Transverse colon (tissue), 4 donors: ENCODE results near the gene STXBP2. TPM values are rescaled to one million over a fixed set of nuclear protein-coding genes. Genes with fewer than 3 reads are reported as not detected.

ENCODE experiments used
- DNase-seq: peaks from one replicate; pipeline ENCODE4 v3.0.0-alpha.2; 2019
- H3K27ac ChIP-seq, 4 donors: fragments of 200-600 bp; sonication (generic); 2 replicates each; pipeline ENCODE4 v1.5.1; 2016 to 2018; ENCODE audit warnings: inconsistent platforms in 4 of 4
- H3K27me3 ChIP-seq: fragments of 200-600 bp; sonication (generic); 2 replicates; pipeline ENCODE4 v1.5.1; 2017; ENCODE audit warnings: inconsistent platforms
- H3K36me3 ChIP-seq, 4 donors: fragments of 200-600 bp; sonication (generic); 2 replicates each; pipeline ENCODE4 v1.5.1; 2017 to 2019; ENCODE audit warnings: inconsistent platforms in 4 of 4
- H3K4me1 ChIP-seq, 4 donors: fragments of 200-600 bp; sonication (generic); 2 replicates each; pipeline ENCODE4 v1.5.1; 2017 to 2020; ENCODE audit warnings: inconsistent platforms in 4 of 4
- H3K4me3 ChIP-seq, 4 donors: fragments of 200-600 bp; sonication (generic); 1 replicate in 1 of 4; 2 replicates in 3 of 4; pipeline versions ENCODE4 v1.5.1 to v1.6.1; 2017 to 2019; ENCODE audit warnings: inconsistent platforms in 4 of 4
- H3K9me3 ChIP-seq, 2 donors: fragments of 200-600 bp; sonication (generic); 2 replicates each; pipeline ENCODE4 v1.5.1; 2017 to 2019; ENCODE audit warnings: inconsistent platforms in 2 of 2
- EP300 ChIP-seq: sonication (generic); formaldehyde crosslinking; IDR thresholded peaks from one replicate; pipeline ENCODE4 v1.6.1; 2017; ENCODE audit warnings: antibody characterized with exemption, low read depth
- POLR2A ChIP-seq: fragments of 450-650 bp; IDR thresholded peaks from one replicate; pipeline ENCODE4 v1.6.1; 2016; ENCODE audit warnings: antibody characterized with exemption, mild to moderate bottlenecking, moderate library complexity
- POLR2AphosphoS5 ChIP-seq, 3 donors: sonication (generic); formaldehyde crosslinking; IDR thresholded peaks; one replicate each; pipeline ENCODE4 v1.6.1; 2016; ENCODE audit warnings: antibody characterized with exemption in 3 of 3
- WGBS, 2 donors: methylation state at CpG; one replicate each; pipeline ENCODE4 v1.1.5; 2018; ENCODE audit warnings: low coverage in 1 of 2; 5-methylcytosine and 5-hydroxymethylcytosine counted together
- in situ Hi-C, 4 donors: fragments of 200-750 bp; cut with MboI; loops; one replicate each; pipeline versions ENCODE4 v1.15.0 to v1.15.1; 2017; ENCODE audit warnings: low sequenced_read_pairs in 3 of 4, low pct_ligation_motif_present in 1 of 4, low pct_unique_long_range_greater_than_20kb in 1 of 4
- intact Hi-C: fragments of 100-400 bp; cut with DNase I; formaldehyde crosslinking; loops from one replicate; pipeline ENCODE4 v1.15.1; 2023; ENCODE audit warnings: low total_unique reads
- total RNA-seq, 4 donors: library from RNA; depleted of rRNA; stranded (reverse); fragments of >200 nt; gene quantifications; one replicate each; pipeline ENCODE4 v1.1.0, GENCODE V29; 2016
- TF ChIP-seq, protein P1 (sequence below), 5 experiments: fragments of 200-600 bp in 3 of 5; fragments of 450-650 bp in 2 of 5; sonication (generic) in 3 of 5; IDR thresholded peaks; 1 replicate in 2 of 5; 2 replicates in 3 of 5; pipeline ENCODE4 v1.5.1; 2016 to 2017; ENCODE audit warnings: antibody characterized with exemption in 5 of 5, inconsistent platforms in 3 of 5, mild to moderate bottlenecking in 2 of 5, moderate library complexity in 1 of 5

Gene STXBP2
- total RNA-seq, 4 donors from 2014 or later, result 132 to 303 (median 205) TPM

DNA sequence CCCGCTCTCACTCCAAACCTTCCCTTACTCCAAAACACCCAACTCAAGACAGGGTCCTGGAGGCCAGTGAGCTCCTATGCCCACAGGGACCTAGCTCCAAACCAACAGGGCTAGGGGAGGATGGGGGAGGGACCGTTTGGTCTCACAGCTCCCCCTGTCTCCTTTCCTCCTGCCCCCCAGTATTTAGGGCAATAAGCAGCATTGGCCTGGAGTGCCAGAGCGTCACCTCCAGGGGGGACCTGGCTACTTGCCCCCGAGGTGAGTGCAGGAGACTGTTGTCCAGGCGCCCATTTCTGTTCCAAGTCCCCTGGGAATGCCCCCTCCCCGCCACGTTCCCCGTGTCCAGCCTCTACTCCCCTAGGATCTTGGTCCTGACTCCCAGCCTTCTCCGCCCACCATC, 32.7 kb downstream of the STXBP2 start:
- H3K4me3 ChIP-seq, result no peak overlapping the region
- in situ Hi-C loops, result loop anchor here in 2 of 4 donors (25.0 kb wide), 2 partner anchors 143 to 307 kb away; no protein-coding TSS in a partner anchor
- no peak for TF ChIP-seq EP300
- TF ChIP-seq, protein P1, sequence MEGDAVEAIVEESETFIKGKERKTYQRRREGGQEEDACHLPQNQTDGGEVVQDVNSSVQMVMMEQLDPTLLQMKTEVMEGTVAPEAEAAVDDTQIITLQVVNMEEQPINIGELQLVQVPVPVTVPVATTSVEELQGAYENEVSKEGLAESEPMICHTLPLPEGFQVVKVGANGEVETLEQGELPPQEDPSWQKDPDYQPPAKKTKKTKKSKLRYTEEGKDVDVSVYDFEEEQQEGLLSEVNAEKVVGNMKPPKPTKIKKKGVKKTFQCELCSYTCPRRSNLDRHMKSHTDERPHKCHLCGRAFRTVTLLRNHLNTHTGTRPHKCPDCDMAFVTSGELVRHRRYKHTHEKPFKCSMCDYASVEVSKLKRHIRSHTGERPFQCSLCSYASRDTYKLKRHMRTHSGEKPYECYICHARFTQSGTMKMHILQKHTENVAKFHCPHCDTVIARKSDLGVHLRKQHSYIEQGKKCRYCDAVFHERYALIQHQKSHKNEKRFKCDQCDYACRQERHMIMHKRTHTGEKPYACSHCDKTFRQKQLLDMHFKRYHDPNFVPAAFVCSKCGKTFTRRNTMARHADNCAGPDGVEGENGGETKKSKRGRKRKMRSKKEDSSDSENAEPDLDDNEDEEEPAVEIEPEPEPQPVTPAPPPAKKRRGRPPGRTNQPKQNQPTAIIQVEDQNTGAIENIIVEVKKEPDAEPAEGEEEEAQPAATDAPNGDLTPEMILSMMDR (IDR thresholded peaks at IDR 0.05), result no peak
- no peak for TF ChIP-seq POLR2A
- TF ChIP-seq POLR2AphosphoS5 (IDR thresholded peaks at IDR 0.05), result no peak

DNA sequence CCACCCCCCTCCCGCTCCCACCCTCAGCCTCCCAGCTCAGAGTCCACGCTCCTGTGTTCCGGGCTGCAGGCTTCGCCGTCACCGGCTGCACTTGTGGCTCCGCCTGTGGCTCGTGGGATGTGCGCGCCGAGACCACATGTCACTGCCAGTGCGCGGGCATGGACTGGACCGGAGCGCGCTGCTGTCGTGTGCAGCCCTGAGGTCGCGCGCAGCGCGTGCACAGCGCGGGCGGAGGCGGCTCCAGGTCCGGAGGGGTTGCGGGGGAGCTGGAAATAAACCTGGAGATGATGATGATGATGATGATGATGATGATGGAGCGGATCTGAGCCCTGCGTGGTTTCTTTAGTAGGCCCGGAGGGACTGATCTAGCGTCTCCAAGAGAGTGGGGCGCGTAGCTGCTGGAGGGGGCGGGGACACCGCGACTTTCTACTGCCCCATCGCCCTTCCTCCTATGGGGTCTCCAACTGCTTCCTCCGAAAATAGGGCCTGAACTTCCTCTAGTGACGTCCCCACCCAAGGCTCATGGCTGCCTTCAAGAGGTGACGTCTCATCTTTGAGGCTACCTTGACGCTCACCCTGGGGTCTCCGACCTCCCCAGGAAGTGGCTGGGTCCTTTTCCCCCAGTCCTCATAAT, 33.4 kb downstream of the STXBP2 start:
- WGBS, 2 donors, result 4% methylated on average over 41 of the region's 43 CpGs; no CpG with 5 or more reads in 1 of the 2 donors
- no peak for TF ChIP-seq EP300
- no peak for TF ChIP-seq POLR2AphosphoS5 (IDR thresholded peaks at IDR 0.05)
- TF ChIP-seq, protein P1 (IDR thresholded peaks at IDR 0.05), result no peak
- no peak for TF ChIP-seq POLR2A
- H3K9me3 ChIP-seq, result no peaks in the 10 kb centered on the region
- peaks cover 24% of the 10 kb centered on the region for H3K27me3 ChIP-seq
- no peak overlapping the region for H3K27ac ChIP-seq
- H3K4me1 ChIP-seq, result peaks cover 0 to 3% (median 0%) of the 10 kb centered on the region in 4 donors
- intact Hi-C loops (no loop called here), in situ Hi-C loops (loop anchor here in 2 of 4 donors (25.0 kb wide), 2 partner anchors 142 to 308 kb away; no protein-coding TSS in a partner anchor)
- no peaks in the 10 kb centered on the region for H3K36me3 ChIP-seq
- no peak overlapping the region for H3K4me3 ChIP-seq
- DNase-seq, result no peak

More for the DNA sequence above, 32.7 kb downstream of the STXBP2 start:
- intact Hi-C loops, result no loop called here
- H3K27me3 ChIP-seq, result peaks cover 25% of the 10 kb centered on the region
- no peaks in the 10 kb centered on the region for H3K36me3 ChIP-seq
- H3K4me1 ChIP-seq, result peaks cover 0 to 3% (median 0%) of the 10 kb centered on the region in 4 donors
- no peaks in the 10 kb centered on the region for H3K9me3 ChIP-seq
- no peak for DNase-seq
- H3K27ac ChIP-seq, result no peak overlapping the region
- WGBS, 2 donors, result 38 to 100% methylated on average over 1 to 9 of the region's 9 CpGs

DNA sequence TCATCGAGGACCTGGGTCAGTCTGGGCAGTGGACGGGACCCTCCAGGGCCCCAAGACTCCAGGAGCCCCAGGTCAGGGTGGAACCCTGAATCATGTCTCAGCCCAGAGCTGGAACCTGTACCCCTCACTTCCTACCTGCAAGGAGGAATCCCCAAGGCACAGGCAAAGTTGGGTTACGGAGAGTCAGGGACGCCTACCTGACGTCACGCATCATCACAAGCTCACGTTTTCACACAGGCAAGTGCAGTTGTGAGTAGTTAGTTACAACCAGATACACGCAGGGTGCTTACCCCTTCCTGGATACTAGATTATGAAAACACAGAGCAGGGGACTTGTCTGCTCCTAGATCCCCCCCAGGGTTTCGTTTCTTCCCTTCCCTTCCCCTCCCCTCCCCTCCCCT, 33.9 kb downstream of the STXBP2 start:
- DNase-seq, result no peak
- Histone ChIP-seq H3K27ac (no peak overlapping the region), H3K9me3 (no peaks in the 10 kb centered on the region), H3K27me3 (peaks cover 30% of the 10 kb centered on the region), H3K36me3 (no peaks in the 10 kb centered on the region), H3K4me1 (peaks cover 0 to 3% (median 0%) of the 10 kb centered on the region in 4 donors), H3K4me3 (no peak overlapping the region)
- 32% methylated on average over 9 of the region's 9 CpGs; no CpG with 5 or more reads in 1 of the 2 donors for whole genome bisulfite sequencing, 2 donors
- intact Hi-C loops, result no loop called here
- TF ChIP-seq POLR2A, result no peak
- TF ChIP-seq POLR2AphosphoS5 (IDR thresholded peaks at IDR 0.05), result no peak
- TF ChIP-seq, protein P1 (IDR thresholded peaks at IDR 0.05), result no peak
- no peak for TF ChIP-seq EP300
- in situ Hi-C loops, result loop anchor here in 2 of 4 donors (25.0 kb wide), 2 partner anchors 142 to 308 kb away; no protein-coding TSS in a partner anchor

DNA sequence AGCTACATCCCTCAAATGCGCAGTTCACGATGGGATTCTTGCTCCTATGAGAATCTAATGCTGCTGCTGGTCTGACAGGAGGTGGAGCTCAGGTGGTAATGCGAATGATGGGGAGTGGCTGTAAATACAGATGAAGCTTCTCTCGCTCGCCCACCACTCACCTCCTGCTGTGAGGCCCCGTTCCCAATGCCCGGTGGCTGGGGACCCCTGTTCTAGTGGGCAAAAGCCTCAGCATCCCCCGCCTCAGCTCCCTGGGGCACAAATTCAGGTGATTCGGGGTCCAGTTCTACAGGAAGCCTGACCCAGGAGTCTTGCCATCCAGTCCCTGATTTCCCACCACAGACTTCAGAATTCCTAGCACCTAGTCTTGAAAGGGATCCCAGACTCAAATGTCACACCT, 35.6 kb downstream of the STXBP2 start:
- no peak for TF ChIP-seq POLR2A
- TF ChIP-seq, protein P1 (IDR thresholded peaks at IDR 0.05), result no peak
- no peak for TF ChIP-seq POLR2AphosphoS5 (IDR thresholded peaks at IDR 0.05)
- no peak for TF ChIP-seq EP300
- Histone ChIP-seq H3K4me3 (no peak overlapping the region), H3K27ac (no peak overlapping the region), H3K4me1 (peaks cover 0 to 3% (median 0%) of the 10 kb centered on the region in 4 donors), H3K9me3 (no peaks in the 10 kb centered on the region), H3K36me3 (no peaks in the 10 kb centered on the region), H3K27me3 (peaks cover 43% of the 10 kb centered on the region)
- no peak for DNase-seq
- WGBS, 2 donors, result 56% methylated on average over 9 of the region's 9 CpGs; no CpG with 5 or more reads in 1 of the 2 donors
- intact Hi-C loops, result no loop called here
- in situ Hi-C loops, result loop anchor here in 2 of 4 donors (25.0 kb wide), 2 partner anchors 140 to 310 kb away; no protein-coding TSS in a partner anchor
